Hematopoietic multipotent progenitor cell treated with erythropoietin and hydrocortisone succinate and interleukin-3 and kit ligand, for 6 days (in vitro differentiated cells): Measurements from ENCODE around the gene GOLGA8A.
A peak's percentile ranks its signal among the peaks of the same experiment; 100 is the strongest.
"Not testable (repeated sequence)": the region's sequence is repeated elsewhere in the genome, so short reads cannot be mapped to it uniquely, and the experiment has no call there.

Source experiments
- DNase-seq: peaks from one replicate; pipeline ENCODE4 v3.0.0-alpha.2; 2015

Gene GOLGA8A

GRCh38 chr15:34437687-34438086 lies at the start of gene GOLGA8A:
GOLGA8A (minus strand) TSS chr15:34437808; CDS start chr15:34389691, 48,117 bp downstream.
- peak; percentile 80 for DNase-seq

GRCh38 chr15:34483644-34484043 lies 46.0 kb upstream of the GOLGA8A start:
- DNase-seq = no peak

- no peak for DNase-seq
These were observed 43.8 kb upstream of the GOLGA8A start for GRCh38 chr15:34481370-34481769.

- DNase-seq = no peak
These were observed 36.2 kb upstream of the GOLGA8A start for GRCh38 chr15:34473840-34474239.

GRCh38 chr15:34472947-34473346 lies 35.3 kb upstream of the GOLGA8A start:
- no peak for DNase-seq

- no peak for DNase-seq
These were observed 33.3 kb upstream of the GOLGA8A start for GRCh38 chr15:34470892-34471291.

- no peak for DNase-seq
These were observed 32.5 kb upstream of the GOLGA8A start for GRCh38 chr15:34470091-34470490.

GRCh38 chr15:34461730-34462129 lies 24.1 kb upstream of the GOLGA8A start:
- no peak for DNase-seq

- DNase-seq = no peak
These were observed 22.8 kb upstream of the GOLGA8A start for GRCh38 chr15:34460451-34460850.

- DNase-seq = no peak
These were observed 19.1 kb upstream of the GOLGA8A start for GRCh38 chr15:34456658-34457057.

GRCh38 chr15:34442891-34443290 lies 5.3 kb upstream of the GOLGA8A start:
- DNase-seq = no peak

GRCh38 chr15:34439878-34440277 lies 2.3 kb upstream of the GOLGA8A start:
- no peak for DNase-seq

- DNase-seq = peak; percentile 57
These were observed 609 bp downstream of the GOLGA8A start for GRCh38 chr15:34436956-34437442.

- DNase-seq = peak; percentile 46
These were observed 1.3 kb downstream of the GOLGA8A start for GRCh38 chr15:34436126-34436955.

- no peak for DNase-seq
These were observed 1.9 kb downstream of the GOLGA8A start for GRCh38 chr15:34435658-34436057.

- no peak for DNase-seq
These were observed 2.8 kb downstream of the GOLGA8A start for GRCh38 chr15:34434627-34435305.

GRCh38 chr15:34433956-34434626 lies 3.5 kb downstream of the GOLGA8A start:
- DNase-seq = not testable (repeated sequence)

- DNase-seq = not testable (repeated sequence)
These were observed 7.0 kb downstream of the GOLGA8A start for GRCh38 chr15:34430642-34431041.

- not testable (repeated sequence) for DNase-seq
These were observed 14.1 kb downstream of the GOLGA8A start for GRCh38 chr15:34423425-34424090.

- DNase-seq = not testable (repeated sequence)
These were observed 16.7 kb downstream of the GOLGA8A start for GRCh38 chr15:34420953-34421352.

- not testable (repeated sequence) for DNase-seq
These were observed 19.2 kb downstream of the GOLGA8A start for GRCh38 chr15:34418435-34418834.

- not testable (repeated sequence) for DNase-seq
These were observed 28.1 kb downstream of the GOLGA8A start for GRCh38 chr15:34409511-34409910.

GRCh38 chr15:34408973-34409372 lies 28.6 kb downstream of the GOLGA8A start:
- DNase-seq = not testable (repeated sequence)
